ENCODE measurements around the gene NT5C.

Gene NT5C

GRCh38 chr17:75155191-75155601, 23.7 kb upstream of the NT5C start:
- peak overlapping the region in 2 of 7 experiments; percentile 19 to 89 for H3K4me3 ChIP-seq (ENCODE audit: control insufficient read depth in 1 of 7, extremely low read depth in 1 of 7, insufficient read depth in 4 of 7, low read depth in 2 of 7, low read length in 6 of 7)
- H3K27ac ChIP-seq (ENCODE audit: insufficient read depth in 1 of 2, low read depth in 1 of 2, low read length in 2 of 2, poor library complexity in 1 of 2, severe bottlenecking in 2 of 2) = peak overlapping the region in 1 of 2 experiments; percentile 50
- H3K36me3 ChIP-seq (ENCODE audit: control insufficient read depth in 4 of 4, insufficient read depth in 4 of 4, low read length in 3 of 4) = no peaks in the 10 kb centered on the region
- H3K27me3 ChIP-seq (replicated peaks in 2 of 5; ENCODE audit: control insufficient read depth in 4 of 5, insufficient read depth in 5 of 5, low read length in 4 of 5) = no peaks in the 10 kb centered on the region
- ChIA-PET POLR2A (interaction anchor here (0.6 to 1.6 kb wide), 6 partner anchors 8 to 115 kb away, joined by 3 to 6 read pairs (median 4); partner anchors contain the start of gene NT5C), CTCF (interaction anchor here (1.2 to 2.4 kb wide), 3 partner anchors 15 to 19 kb away, joined by 3 to 7 read pairs (median 5); no protein-coding TSS in a partner anchor)
- WGBS (ENCODE audit: insufficient coverage) = 95% methylated on average over 3 of the region's 3 CpGs
- peaks cover 0 to 21% (median 20%) of the 10 kb centered on the region in 4 experiments for H3K4me1 ChIP-seq (ENCODE audit: control extremely low read depth in 1 of 4, control insufficient read depth in 4 of 4, insufficient read depth in 4 of 4, low read length in 3 of 4)
- no peaks in the 10 kb centered on the region for H3K9me3 ChIP-seq (ENCODE audit: control extremely low read depth in 1 of 5, control insufficient read depth in 4 of 5, insufficient read depth in 2 of 5, low read depth in 1 of 5, low read length in 4 of 5)
- no peak for DNase-seq

GRCh38 chr17:75154195-75155106, 22.9 kb upstream of the NT5C start, which contains the start of gene JPT1:
Gene JPT1, minus strand, starts transcription at chr17:75154512. Its CDS starts 115 bp downstream, at chr17:75154397.
- H3K36me3 ChIP-seq (ENCODE audit: control insufficient read depth in 4 of 4, insufficient read depth in 4 of 4, low read length in 3 of 4) = no peaks in the 10 kb centered on the region
- peak within 1 kb of the TSS; percentile 64 to 97 (median 90) for H3K4me3 ChIP-seq (ENCODE audit: control insufficient read depth in 1 of 7, extremely low read depth in 1 of 7, insufficient read depth in 4 of 7, low read depth in 2 of 7, low read length in 6 of 7)
- H3K4me1 ChIP-seq (ENCODE audit: control extremely low read depth in 1 of 4, control insufficient read depth in 4 of 4, insufficient read depth in 4 of 4, low read length in 3 of 4) = peaks cover 0 to 21% (median 20%) of the 10 kb centered on the region in 4 experiments
- peak within 1 kb of the TSS in 1 of 2 experiments; percentile 71 for H3K27ac ChIP-seq (ENCODE audit: insufficient read depth in 1 of 2, low read depth in 1 of 2, low read length in 2 of 2, poor library complexity in 1 of 2, severe bottlenecking in 2 of 2)
- no peaks in the 10 kb centered on the region for H3K27me3 ChIP-seq (replicated peaks in 2 of 5; ENCODE audit: control insufficient read depth in 4 of 5, insufficient read depth in 5 of 5, low read length in 4 of 5)
- 2% methylated on average over 61 of the region's 67 CpGs for WGBS (ENCODE audit: insufficient coverage)
- DNase-seq = peak; percentile 98 to 99 (median 99)
- no peaks in the 10 kb centered on the region for H3K9me3 ChIP-seq (ENCODE audit: control extremely low read depth in 1 of 5, control insufficient read depth in 4 of 5, insufficient read depth in 2 of 5, low read depth in 1 of 5, low read length in 4 of 5)
- ChIA-PET POLR2A (interaction anchor here (0.6 to 1.6 kb wide), 11 partner anchors 9 to 438 kb away, joined by 3 to 6 read pairs (median 4); partner anchors contain the start of genes ARMC7, NT5C and SUMO2), CTCF (interaction anchor here (1.2 to 2.4 kb wide), 3 partner anchors 14 to 19 kb away, joined by 3 to 7 read pairs (median 5); no protein-coding TSS in a partner anchor)

DNA sequence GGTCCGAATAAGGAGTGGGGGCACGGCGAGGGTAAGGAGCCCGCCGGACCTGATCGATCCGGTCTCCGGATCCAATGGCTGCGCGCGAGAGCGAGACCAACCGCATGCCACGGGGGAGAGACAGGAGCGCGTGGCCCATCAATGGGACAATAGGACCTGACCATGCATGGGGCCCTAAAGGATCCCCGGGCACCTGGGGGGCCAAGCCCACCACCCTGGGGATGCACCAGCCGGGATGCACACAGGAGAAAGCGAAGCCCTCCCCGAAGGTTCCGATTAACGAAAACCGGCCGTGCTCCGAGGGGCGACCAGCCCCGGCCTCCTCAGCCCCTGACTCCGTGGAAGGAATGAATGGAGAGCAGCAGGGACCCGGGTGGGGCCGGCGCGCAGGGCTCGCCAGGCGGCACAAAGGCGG, 22.2 kb upstream of the NT5C start:
- CTCF ChIA-PET = interaction anchor here (1.9 kb wide), 1 partner anchor 17 kb away, joined by 7 read pairs; no protein-coding TSS in a partner anchor
- Histone ChIP-seq H3K4me3 (ENCODE audit: control insufficient read depth in 1 of 7, extremely low read depth in 1 of 7, insufficient read depth in 4 of 7, low read depth in 2 of 7, low read length in 6 of 7) (peak overlapping the region; percentile 64 to 97 (median 90)), H3K27ac (ENCODE audit: insufficient read depth in 1 of 2, low read depth in 1 of 2, low read length in 2 of 2, poor library complexity in 1 of 2, severe bottlenecking in 2 of 2) (peak overlapping the region in 1 of 2 experiments; percentile 71), H3K27me3 (replicated peaks in 2 of 5; ENCODE audit: control insufficient read depth in 4 of 5, insufficient read depth in 5 of 5, low read length in 4 of 5) (no peaks in the 10 kb centered on the region), H3K36me3 (ENCODE audit: control insufficient read depth in 4 of 4, insufficient read depth in 4 of 4, low read length in 3 of 4) (peaks cover 0 to 2% (median 0%) of the 10 kb centered on the region in 4 experiments), H3K4me1 (ENCODE audit: control extremely low read depth in 1 of 4, control insufficient read depth in 4 of 4, insufficient read depth in 4 of 4, low read length in 3 of 4) (peaks cover 0 to 21% (median 20%) of the 10 kb centered on the region in 4 experiments), H3K9me3 (ENCODE audit: control extremely low read depth in 1 of 5, control insufficient read depth in 4 of 5, insufficient read depth in 2 of 5, low read depth in 1 of 5, low read length in 4 of 5) (no peaks in the 10 kb centered on the region)
- under 1% methylated on average over 35 of the region's 35 CpGs for WGBS (ENCODE audit: insufficient coverage)
- POLR2A ChIA-PET = interaction anchor here (0.6 to 1.3 kb wide), 3 partner anchors 30 to 437 kb away, joined by 4 read pairs; no protein-coding TSS in a partner anchor
- peak in 1 of 3 donors; percentile 10 for DNase-seq

DNA sequence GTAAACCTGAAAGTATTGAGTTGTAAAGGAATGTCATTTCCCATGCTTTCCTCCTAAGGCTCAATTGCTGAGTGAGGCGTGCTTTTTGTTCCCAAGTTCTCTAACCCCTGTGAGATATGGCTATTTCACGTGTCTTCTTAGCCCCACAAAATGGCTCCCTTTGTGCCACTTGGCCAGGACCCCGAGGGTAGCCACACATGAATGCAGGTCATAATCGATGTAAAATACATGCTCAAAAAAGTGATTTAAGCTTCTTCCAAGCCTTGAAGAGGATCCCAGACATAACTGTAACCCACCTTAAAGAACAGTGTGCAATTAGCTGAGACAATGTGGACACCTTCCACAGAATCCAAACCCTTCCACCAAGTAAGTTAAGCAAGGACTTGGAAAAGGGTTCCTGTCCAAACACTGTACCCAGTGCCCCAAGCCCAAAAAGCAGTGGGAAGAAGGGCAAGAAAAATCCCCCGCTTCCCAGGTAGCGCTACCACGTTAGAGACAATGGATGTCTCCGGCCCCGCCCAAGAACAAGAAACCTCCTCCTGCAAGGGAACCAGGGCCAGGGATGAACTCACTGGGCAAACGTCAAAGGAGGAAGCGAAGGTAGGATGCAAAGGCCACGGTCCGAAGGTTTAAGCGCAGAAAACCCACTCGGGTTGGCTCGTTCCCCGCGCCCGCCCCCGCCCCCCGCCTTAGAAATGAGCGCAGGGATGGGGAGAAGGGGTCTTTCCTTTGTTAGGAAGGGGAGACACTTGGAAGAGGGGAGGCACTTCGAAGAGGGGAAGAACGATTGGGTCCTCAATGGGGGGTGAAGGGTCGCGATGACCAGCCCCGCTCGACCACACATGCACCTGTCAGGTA, 21.6 kb upstream of the NT5C start:
- POLR2A ChIA-PET = interaction anchor here (1.0 kb wide), 1 partner anchor 19 kb away, joined by 4 read pairs; no protein-coding TSS in a partner anchor
- CTCF ChIA-PET = no interaction called here
- DNase-seq = peak in 2 of 3 donors; percentile 23 to 27

GRCh38 chr17:75152523-75152921, 21.0 kb upstream of the NT5C start:
- Histone ChIP-seq H3K9me3 (ENCODE audit: control extremely low read depth in 1 of 5, control insufficient read depth in 4 of 5, insufficient read depth in 2 of 5, low read depth in 1 of 5, low read length in 4 of 5) (no peaks in the 10 kb centered on the region), H3K4me3 (ENCODE audit: control insufficient read depth in 1 of 7, extremely low read depth in 1 of 7, insufficient read depth in 4 of 7, low read depth in 2 of 7, low read length in 6 of 7) (peak overlapping the region in 5 of 7 experiments; percentile 80 to 97 (median 90)), H3K27ac (ENCODE audit: insufficient read depth in 1 of 2, low read depth in 1 of 2, low read length in 2 of 2, poor library complexity in 1 of 2, severe bottlenecking in 2 of 2) (no peak overlapping the region), H3K36me3 (ENCODE audit: control insufficient read depth in 4 of 4, insufficient read depth in 4 of 4, low read length in 3 of 4) (peaks cover 2 to 14% (median 6%) of the 10 kb centered on the region in 4 experiments), H3K27me3 (replicated peaks in 2 of 5; ENCODE audit: control insufficient read depth in 4 of 5, insufficient read depth in 5 of 5, low read length in 4 of 5) (no peaks in the 10 kb centered on the region), H3K4me1 (ENCODE audit: control extremely low read depth in 1 of 4, control insufficient read depth in 4 of 4, insufficient read depth in 4 of 4, low read length in 3 of 4) (peaks cover 0 to 21% (median 20%) of the 10 kb centered on the region in 4 experiments)
- DNase-seq = no peak
- POLR2A ChIA-PET = interaction anchor here (1.0 kb wide), 1 partner anchor 19 kb away, joined by 4 read pairs; no protein-coding TSS in a partner anchor
- WGBS (ENCODE audit: insufficient coverage) = 100% methylated on average over 5 of the region's 6 CpGs
- CTCF ChIA-PET = no interaction called here

More for the DNA sequence above, 21.6 kb upstream of the NT5C start:
- 18% methylated on average over 14 of the region's 28 CpGs for WGBS (ENCODE audit: insufficient coverage)
- Histone ChIP-seq H3K27me3 (replicated peaks in 2 of 5; ENCODE audit: control insufficient read depth in 4 of 5, insufficient read depth in 5 of 5, low read length in 4 of 5) (no peaks in the 10 kb centered on the region), H3K9me3 (ENCODE audit: control extremely low read depth in 1 of 5, control insufficient read depth in 4 of 5, insufficient read depth in 2 of 5, low read depth in 1 of 5, low read length in 4 of 5) (no peaks in the 10 kb centered on the region), H3K4me1 (ENCODE audit: control extremely low read depth in 1 of 4, control insufficient read depth in 4 of 4, insufficient read depth in 4 of 4, low read length in 3 of 4) (peaks cover 0 to 21% (median 20%) of the 10 kb centered on the region in 4 experiments), H3K36me3 (ENCODE audit: control insufficient read depth in 4 of 4, insufficient read depth in 4 of 4, low read length in 3 of 4) (peaks cover 0 to 8% (median 3%) of the 10 kb centered on the region in 4 experiments), H3K27ac (ENCODE audit: insufficient read depth in 1 of 2, low read depth in 1 of 2, low read length in 2 of 2, poor library complexity in 1 of 2, severe bottlenecking in 2 of 2) (peak overlapping the region in 1 of 2 experiments; percentile 71), H3K4me3 (ENCODE audit: control insufficient read depth in 1 of 7, extremely low read depth in 1 of 7, insufficient read depth in 4 of 7, low read depth in 2 of 7, low read length in 6 of 7) (peak overlapping the region; percentile 64 to 97 (median 90))

GRCh38 chr17:75151930-75152329, 20.4 kb upstream of the NT5C start:
- Histone ChIP-seq H3K9me3 (ENCODE audit: control extremely low read depth in 1 of 5, control insufficient read depth in 4 of 5, insufficient read depth in 2 of 5, low read depth in 1 of 5, low read length in 4 of 5) (no peaks in the 10 kb centered on the region), H3K36me3 (ENCODE audit: control insufficient read depth in 4 of 4, insufficient read depth in 4 of 4, low read length in 3 of 4) (peaks cover 5 to 20% (median 11%) of the 10 kb centered on the region in 4 experiments), H3K4me1 (ENCODE audit: control extremely low read depth in 1 of 4, control insufficient read depth in 4 of 4, insufficient read depth in 4 of 4, low read length in 3 of 4) (peaks cover 0 to 21% (median 20%) of the 10 kb centered on the region in 4 experiments), H3K27ac (ENCODE audit: insufficient read depth in 1 of 2, low read depth in 1 of 2, low read length in 2 of 2, poor library complexity in 1 of 2, severe bottlenecking in 2 of 2) (no peak overlapping the region), H3K27me3 (replicated peaks in 2 of 5; ENCODE audit: control insufficient read depth in 4 of 5, insufficient read depth in 5 of 5, low read length in 4 of 5) (no peaks in the 10 kb centered on the region), H3K4me3 (ENCODE audit: control insufficient read depth in 1 of 7, extremely low read depth in 1 of 7, insufficient read depth in 4 of 7, low read depth in 2 of 7, low read length in 6 of 7) (no peak overlapping the region)
- WGBS (ENCODE audit: insufficient coverage) = 100% methylated on average over 1 of the region's 6 CpGs
- ChIA-PET POLR2A (no interaction called here), CTCF (interaction anchor here (0.9 to 1.0 kb wide), 2 partner anchors 13 to 41 kb away, joined by 3 read pairs; no protein-coding TSS in a partner anchor)
- no peak for DNase-seq
